HTR-8/SVneo (cell line): ENCODE data around the gene PPARG.

Experiments used
- DNase-seq: peaks from one replicate; pipeline ENCODE4 v3.0.0; 2011; ENCODE audit warnings: low spot score, mixed read lengths; ENCODE audit not compliant: insufficient read length
- FAIRE-seq: peaks from 2 replicates; lab custom pipeline; 2011; peaks lifted over from hg19 to GRCh38; lab: Jason Lieb, UNC

The PPARG gene

DNA sequence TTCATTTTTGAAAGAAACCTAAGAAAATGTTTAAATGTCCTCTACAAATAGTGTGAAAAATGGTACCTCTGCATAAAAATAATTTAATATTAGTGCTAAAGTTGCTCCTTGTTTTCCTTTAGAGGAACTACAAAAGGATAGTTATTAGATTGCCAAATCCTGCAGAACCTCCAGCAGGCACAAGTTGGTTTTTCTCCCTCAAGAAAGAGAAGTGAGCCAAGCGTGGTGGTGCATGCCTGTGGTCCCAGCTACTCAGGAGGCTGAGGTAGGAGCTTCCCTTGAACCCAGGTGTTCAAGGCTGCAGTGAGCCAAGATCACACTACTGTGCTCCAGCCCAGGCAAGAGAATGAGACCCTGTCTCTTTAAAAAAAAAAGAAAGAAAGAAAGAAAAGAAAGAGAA is 110.4 kb downstream of the PPARG start:
- no peak for FAIRE-seq
- DNase-seq = no peak

- FAIRE-seq (no peak), DNase-seq (no peak)
These were observed 111.8 kb downstream of the PPARG start for GRCh38 chr3:12400616-12401194.

DNA sequence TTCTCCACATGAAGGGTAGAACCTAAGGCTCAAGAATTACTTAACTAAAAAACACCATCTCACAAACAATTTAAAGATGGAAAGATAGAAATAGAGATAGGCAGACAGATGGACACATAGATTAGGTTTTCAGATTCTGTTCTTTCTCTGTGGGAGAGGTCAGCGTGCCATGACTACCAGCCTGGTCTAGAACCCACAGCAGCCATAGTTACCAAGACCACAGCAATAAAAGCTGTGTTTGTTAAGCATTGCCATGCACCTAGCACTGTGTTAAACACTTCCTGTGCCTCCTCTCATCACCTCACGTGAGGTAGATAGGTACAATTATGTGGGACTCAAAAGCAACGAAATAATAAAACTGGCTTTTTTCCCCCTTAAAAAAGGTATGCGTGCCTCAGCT is 112.3 kb downstream of the PPARG start:
- DNase-seq (no peak), FAIRE-seq (no peak)

DNA sequence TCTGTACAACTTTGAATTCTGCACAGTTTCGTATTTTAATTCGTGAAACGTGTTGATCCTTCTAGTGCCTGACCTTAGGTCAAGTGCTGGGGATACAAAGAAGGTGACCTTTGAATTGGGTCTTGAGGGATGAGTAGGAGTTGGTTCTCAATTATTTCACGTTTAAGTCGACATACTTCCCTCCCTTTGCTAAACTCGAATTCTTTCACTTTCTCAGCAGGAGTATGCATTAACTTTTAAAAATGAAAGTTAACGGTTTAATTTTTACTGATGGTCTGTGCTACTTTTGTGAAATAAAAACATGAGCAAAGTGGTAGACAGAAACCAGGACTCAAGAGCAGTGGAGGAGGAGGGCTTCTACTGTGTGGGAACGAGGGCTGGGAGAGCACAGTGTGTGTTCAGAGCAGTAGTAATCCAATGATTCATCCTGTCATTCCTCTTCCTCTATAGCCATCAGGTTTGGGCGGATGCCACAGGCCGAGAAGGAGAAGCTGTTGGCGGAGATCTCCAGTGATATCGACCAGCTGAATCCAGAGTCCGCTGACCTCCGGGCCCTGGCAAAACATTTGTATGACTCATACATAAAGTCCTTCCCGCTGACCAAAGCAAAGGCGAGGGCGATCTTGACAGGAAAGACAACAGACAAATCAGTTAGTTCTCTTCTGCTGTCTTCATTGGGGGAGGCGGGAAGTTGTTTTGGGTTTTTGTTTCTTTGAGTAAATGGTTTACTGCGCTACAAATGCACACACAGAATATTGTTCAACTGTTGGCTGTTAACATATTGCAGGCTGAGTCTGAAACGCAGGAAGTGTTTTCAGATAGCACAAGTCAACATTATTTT is 116.8 kb downstream of the PPARG start:
- FAIRE-seq (peak; percentile 94), DNase-seq (peak; percentile 90)

- FAIRE-seq = no peak
- no peak for DNase-seq
These were observed 120.3 kb downstream of the PPARG start for GRCh38 chr3:12408984-12409683.

DNA sequence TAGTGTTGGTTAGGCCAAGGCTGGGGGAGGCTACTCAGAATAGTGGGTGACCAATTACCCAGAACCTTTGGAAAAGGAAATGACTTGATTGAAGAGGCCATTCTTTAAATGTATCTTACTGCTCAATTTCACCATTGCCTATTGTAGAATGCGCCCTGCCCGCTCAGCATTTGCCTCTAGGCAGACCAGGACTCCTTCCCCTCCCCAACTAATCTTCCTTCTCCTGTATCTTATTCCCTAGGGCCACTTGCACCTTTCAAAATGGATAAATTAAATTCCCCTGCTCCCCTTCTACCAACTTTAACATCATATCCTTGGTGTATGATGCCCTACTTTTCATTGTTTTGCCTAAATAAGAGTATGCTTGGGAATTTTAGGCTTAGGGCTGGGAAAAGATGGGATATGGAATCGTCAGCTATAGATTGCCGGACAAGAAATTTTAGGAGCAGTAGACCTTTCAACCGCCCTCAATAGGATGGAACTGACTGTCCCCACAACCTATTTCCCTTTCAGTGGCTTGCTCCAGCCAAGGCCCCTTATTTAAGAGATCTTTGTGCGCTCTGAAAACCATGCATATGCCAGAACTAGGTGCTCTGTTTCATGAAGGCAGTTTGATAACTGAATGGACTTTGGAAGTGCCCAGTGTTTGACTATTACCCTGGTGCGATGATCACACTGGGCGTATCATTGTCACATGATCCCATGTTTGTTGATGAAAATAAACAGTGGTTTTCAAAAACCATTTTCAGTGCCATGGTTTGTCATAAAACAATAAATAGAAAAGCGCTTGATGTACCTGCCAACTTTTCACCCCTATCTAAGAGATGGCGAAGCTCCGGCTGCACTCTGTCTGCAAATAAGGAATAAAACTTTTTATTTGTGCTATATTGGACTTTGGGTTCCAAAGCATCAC is 121.1 kb downstream of the PPARG start:
- no peak for DNase-seq
- no peak for FAIRE-seq

- FAIRE-seq (no peak), DNase-seq (no peak)
These were observed 124.9 kb downstream of the PPARG start for GRCh38 chr3:12413721-12414255.

DNA sequence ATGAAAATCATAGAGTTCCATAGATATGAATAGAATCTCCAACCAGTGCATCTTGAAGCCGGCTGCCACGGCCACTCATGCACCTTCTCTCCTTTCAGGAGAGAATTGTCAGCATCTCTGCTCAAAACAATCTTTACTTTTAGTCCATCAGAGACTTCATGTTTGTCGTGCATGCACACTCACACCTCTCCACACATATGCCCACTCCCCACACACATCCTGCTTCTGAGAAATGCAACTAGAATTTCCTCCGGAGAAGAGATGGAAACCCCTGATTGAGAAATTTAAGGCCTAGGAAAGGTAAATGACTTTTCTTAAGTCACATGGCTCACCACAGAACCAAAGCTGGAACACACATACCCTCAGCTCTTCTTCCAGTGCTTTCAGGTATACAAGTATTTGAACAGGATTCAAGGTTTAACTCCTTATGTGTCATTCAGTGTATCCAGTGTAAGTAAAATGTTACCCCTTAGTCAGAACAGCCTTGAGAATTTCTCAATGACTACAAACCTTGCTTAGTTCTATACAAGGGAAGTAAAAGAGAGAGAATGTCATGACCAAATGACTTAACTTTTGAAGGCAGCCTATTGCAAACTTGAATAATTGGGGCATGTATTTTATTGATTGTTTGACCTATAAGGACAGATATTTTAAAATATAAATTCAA is 126.3 kb downstream of the PPARG start:
- DNase-seq (no peak), FAIRE-seq (no peak)

GRCh38 chr3:12416731-12417130 is 127.9 kb downstream of the PPARG start:
- no peak for DNase-seq
- FAIRE-seq = no peak

DNA sequence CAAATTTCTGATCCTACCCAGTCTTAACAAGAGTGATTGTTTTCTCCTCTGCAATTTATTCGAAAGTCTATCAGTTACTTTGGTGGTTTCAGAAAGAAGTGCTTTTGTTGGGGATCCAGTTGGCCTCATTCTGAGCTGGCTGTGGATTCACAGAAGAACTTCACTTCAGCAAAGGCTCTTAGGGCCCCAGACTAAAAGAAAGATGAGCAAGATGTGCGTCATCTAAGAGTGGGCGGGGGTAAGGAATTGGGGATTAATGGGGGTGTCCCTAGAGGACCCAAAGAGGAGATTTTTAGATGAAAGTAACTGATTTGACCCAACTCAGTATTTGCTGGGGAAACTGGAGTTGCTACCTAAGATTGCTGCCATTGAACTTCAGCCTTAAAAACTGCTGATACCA is 131.5 kb downstream of the PPARG start:
- DNase-seq (no peak), FAIRE-seq (no peak)

GRCh38 chr3:12421132-12421531 is 132.3 kb downstream of the PPARG start:
- no peak for DNase-seq
- FAIRE-seq = no peak

DNA sequence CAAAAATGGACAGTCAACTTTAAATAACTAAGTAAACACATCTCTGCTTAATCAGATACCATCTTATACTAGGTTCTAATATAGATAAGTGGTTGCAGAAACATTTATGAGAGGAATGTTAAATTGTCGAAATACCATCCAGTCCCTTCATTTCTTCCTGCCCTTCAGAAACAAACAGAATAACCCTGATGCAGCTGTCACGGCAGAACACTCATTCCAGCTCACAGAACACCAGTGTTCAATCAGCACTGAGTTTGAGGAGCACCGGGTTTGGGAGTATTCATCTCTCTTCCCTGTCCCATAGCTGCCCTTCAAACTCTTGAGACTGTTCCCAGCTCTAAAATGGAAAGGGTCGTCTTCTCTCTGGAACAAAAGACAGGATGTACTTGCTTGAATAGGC is 134.3 kb downstream of the PPARG start:
- no peak for DNase-seq
- FAIRE-seq = no peak

- no peak for FAIRE-seq
- peak; percentile 51 for DNase-seq
These were observed 135.2 kb downstream of the PPARG start for GRCh38 chr3:12423918-12424630.

DNA sequence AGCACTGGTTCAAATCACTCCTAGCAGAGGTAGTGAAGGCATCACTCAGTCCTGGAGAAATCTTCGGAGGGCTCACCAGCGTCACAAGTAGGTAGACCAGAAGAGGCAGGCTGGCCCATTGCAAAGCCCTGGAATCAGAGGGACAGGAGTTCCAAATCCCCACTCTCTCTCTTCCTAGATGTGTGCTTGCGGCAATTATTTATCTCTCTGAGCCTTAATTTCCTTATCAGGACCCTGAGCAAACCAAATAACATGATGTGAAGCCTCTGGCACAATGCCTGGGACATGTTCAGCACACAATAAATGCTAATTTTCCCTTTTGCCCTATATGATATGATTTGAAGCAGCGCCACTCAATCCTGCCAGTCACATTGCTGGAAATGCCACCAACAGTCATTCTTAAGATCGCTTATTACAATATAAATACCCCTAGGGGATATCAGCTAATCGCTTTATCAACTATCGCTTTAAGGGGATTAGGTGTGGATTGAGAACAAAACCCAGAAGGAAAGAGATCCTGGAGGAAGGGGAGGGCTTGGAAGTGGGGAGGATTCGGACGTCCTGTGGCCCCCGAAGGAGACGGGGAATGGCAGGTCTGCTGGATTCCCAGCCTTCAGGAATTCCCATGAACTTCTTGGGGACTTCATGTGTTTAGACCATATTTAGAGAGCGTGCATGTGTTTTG is 135.9 kb downstream of the PPARG start:
- FAIRE-seq = no peak
- no peak for DNase-seq

DNA sequence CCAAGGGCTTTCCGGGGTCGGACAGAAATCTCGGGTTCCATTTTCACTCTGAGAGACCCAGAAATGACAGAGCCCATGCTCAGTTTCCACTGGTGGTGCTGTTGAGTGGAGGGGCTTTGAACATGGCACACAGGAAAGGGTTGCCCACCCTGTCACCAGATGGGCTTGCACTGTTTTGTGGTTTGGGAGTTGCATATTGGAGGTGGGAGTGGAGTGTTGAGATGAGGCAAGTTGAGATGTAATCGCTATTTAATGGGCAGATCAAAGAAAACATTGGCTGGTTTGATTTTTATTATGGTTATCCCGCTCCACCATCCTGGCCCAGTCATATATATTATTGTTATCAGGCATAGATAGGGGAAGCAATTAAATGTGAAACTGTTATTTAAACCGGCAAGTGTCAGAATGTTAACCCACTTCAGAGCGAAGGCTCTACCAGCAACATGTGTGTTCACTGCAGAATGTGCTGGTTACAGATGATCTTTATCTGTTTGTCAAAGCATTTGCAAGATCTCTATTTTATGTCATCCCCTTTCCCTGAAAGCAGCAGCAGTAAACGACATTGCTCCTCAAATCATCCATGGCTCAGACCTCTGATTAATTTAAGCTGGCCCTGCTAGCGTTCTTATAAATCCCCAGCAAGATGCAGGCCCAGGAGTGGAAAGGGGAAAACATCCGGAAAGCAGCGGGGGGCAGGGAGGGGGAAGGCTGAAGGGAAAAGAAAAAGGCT is 137.1 kb downstream of the PPARG start:
- FAIRE-seq = no peak
- no peak for DNase-seq

DNA sequence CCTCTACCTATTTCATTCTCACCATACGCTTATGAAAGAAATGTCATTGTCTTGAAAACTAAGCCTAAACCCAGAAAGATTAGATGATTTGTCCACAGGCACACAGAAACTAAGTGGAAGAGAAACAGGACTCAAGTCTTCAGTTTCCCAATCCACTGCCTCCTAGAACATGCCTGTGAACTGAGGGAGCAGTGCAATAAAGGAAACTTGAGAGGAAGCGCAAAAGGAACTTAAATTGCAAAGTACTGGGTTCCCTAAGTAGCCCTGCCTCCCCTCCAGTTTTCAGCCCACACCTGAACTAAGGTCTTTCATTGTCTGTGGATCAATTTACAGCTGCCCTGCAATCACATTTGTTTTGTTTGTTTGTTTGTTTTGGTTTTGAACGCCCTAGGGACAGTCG is 138.7 kb downstream of the PPARG start:
- FAIRE-seq (no peak), DNase-seq (no peak)

- no peak for DNase-seq
- FAIRE-seq = no peak
These were observed 139.3 kb downstream of the PPARG start for GRCh38 chr3:12428126-12428525.

DNA sequence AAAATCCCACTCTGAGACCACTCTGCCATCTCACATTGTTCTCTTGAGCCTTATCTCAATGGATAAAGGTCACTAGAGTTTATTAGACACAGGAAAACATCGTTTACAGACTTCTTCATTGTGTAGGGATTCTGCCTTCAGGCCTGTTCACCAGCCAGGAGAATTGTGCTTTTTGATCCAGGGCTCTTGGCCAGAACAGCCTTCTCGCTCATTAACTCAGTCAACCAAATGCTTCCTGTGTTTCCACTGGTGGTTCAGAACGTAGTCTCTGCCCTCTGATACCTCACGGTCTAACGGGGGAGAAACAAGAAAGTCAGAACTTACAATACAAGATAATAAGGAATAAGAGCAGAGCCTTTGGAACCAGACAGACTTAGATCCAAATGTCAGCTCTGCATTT is 141.2 kb downstream of the PPARG start:
- FAIRE-seq (no peak), DNase-seq (no peak)
